ENCODE results near the gene BZW1. TPM values are rescaled to one million over a fixed set of nuclear protein-coding genes. Genes with fewer than 3 reads are reported as not detected.

The BZW1 gene
- total RNA-seq, 1 donor from 2014 or later = 302 TPM

DNA sequence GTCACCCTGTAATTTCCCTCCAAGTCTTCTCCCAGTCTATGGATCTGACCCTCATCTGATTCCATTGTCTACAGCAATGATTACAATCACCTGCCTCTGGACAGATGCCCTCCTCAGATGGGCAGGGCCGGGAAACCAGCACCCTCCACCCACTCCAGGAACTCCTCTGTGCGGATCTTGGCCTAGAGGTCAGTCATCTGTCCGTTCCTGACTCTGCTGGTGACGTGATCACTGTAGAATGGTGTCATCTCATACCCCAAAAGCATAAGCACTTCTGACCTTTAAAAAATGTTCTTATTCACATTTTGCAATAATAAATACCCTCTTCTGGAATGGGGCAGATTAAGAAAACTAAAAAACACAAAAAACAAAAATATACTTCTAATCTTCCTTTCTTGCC, 29.5 kb upstream of the BZW1 start:
- TF ChIP-seq, protein P1, sequence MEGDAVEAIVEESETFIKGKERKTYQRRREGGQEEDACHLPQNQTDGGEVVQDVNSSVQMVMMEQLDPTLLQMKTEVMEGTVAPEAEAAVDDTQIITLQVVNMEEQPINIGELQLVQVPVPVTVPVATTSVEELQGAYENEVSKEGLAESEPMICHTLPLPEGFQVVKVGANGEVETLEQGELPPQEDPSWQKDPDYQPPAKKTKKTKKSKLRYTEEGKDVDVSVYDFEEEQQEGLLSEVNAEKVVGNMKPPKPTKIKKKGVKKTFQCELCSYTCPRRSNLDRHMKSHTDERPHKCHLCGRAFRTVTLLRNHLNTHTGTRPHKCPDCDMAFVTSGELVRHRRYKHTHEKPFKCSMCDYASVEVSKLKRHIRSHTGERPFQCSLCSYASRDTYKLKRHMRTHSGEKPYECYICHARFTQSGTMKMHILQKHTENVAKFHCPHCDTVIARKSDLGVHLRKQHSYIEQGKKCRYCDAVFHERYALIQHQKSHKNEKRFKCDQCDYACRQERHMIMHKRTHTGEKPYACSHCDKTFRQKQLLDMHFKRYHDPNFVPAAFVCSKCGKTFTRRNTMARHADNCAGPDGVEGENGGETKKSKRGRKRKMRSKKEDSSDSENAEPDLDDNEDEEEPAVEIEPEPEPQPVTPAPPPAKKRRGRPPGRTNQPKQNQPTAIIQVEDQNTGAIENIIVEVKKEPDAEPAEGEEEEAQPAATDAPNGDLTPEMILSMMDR (IDR thresholded peaks at IDR 0.05; ENCODE audit: unreplicated experiment) = no peak
- Mint-ChIP-seq H3K4me1 (ENCODE audit: unreplicated experiment) (no peaks in the 10 kb centered on the region), H3K27ac (ENCODE audit: unreplicated experiment) (no peak overlapping the region), H3K27me3 (ENCODE audit: unreplicated experiment) (peaks cover 1% of the 10 kb centered on the region), H3K4me3 (ENCODE audit: unreplicated experiment) (no peak overlapping the region), H3K9me3 (ENCODE audit: unreplicated experiment) (no peaks in the 10 kb centered on the region), H3K36me3 (ENCODE audit: low read depth, unreplicated experiment) (no peaks in the 10 kb centered on the region)
- no peak for DNase-seq (ENCODE audit: low spot score)

DNA sequence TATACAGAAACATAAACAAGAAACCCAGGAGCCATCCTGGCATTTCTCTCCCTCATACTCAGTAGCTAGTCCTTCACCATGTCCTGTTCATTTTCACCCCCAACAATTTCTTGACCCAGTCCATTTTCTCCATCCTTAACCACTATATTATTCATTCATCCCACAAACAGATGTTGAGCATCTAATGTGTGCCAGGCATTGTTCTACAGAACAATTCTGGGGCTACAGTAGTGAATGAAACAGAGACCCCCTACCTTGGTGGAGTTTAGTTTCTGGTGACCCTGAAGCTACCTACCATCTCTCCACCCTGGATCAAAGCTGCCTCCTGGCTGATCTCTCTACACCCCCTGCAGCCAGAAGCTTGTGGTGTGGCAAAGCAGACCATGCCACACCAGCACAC, 27.5 kb upstream of the BZW1 start:
- TF ChIP-seq, protein P1 (IDR thresholded peaks at IDR 0.05; ENCODE audit: unreplicated experiment) = no peak

DNA sequence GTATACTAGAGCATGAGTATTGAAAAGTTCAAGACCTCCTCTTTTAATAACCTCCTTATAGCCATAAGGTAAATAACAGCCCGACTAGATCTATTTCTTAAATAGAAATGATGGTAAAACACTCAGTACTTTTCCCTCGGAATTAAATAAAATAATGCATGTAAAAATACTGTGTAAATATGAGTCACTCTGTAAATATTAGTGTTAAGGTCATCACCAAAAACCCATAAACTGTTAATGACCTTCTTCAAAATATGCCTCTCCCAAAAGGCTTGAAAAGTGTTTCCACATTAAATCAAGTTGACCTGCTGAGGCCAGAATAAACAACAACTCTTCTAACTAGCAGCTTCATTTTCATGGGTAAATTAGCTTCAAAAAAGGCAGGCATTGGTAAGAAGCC, 25.3 kb upstream of the BZW1 start:
- H3K9me3 Mint-ChIP-seq (ENCODE audit: unreplicated experiment) = no peaks in the 10 kb centered on the region
- TF ChIP-seq, protein P1 (IDR thresholded peaks at IDR 0.05; ENCODE audit: unreplicated experiment) = no peak
- H3K27ac Mint-ChIP-seq (ENCODE audit: unreplicated experiment) = no peak overlapping the region
- DNase-seq (ENCODE audit: low spot score) = no peak
- H3K4me3 Mint-ChIP-seq (ENCODE audit: unreplicated experiment) = no peak overlapping the region
- H3K4me1 Mint-ChIP-seq (ENCODE audit: unreplicated experiment) = peaks cover 5% of the 10 kb centered on the region
- no peaks in the 10 kb centered on the region for H3K36me3 Mint-ChIP-seq (ENCODE audit: low read depth, unreplicated experiment)
- H3K27me3 Mint-ChIP-seq (ENCODE audit: unreplicated experiment) = no peaks in the 10 kb centered on the region

More for the DNA sequence above, 27.5 kb upstream of the BZW1 start:
- H3K4me1 Mint-ChIP-seq (ENCODE audit: unreplicated experiment) = peaks cover 5% of the 10 kb centered on the region
- H3K4me3 Mint-ChIP-seq (ENCODE audit: unreplicated experiment) = no peak overlapping the region
- DNase-seq (ENCODE audit: low spot score) = no peak
- no peaks in the 10 kb centered on the region for H3K9me3 Mint-ChIP-seq (ENCODE audit: unreplicated experiment)
- H3K36me3 Mint-ChIP-seq (ENCODE audit: low read depth, unreplicated experiment) = no peaks in the 10 kb centered on the region
- H3K27ac Mint-ChIP-seq (ENCODE audit: unreplicated experiment) = no peak overlapping the region
- peaks cover 1% of the 10 kb centered on the region for H3K27me3 Mint-ChIP-seq (ENCODE audit: unreplicated experiment)

DNA sequence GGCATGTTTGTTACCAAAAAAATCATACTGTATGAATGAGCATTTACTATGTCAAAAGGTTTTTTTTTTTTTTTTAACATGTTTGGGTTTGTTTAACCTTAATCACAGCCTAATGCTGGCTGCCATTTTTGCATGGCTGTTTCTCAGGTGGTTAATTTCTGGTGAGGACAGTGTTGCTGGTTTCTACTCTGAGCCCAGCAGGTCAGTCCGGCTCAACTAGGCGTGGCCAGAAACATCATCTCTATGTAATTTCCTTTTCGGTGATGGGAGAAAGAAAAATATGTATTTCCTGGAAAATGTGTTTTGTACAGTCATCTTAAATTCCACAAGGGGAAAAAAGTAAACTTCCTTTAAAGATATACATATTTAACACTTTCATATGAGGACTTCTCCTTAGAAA, 24.9 kb upstream of the BZW1 start:
- Mint-ChIP-seq H3K36me3 (ENCODE audit: low read depth, unreplicated experiment) (no peaks in the 10 kb centered on the region), H3K4me1 (ENCODE audit: unreplicated experiment) (peaks cover 5% of the 10 kb centered on the region), H3K27ac (ENCODE audit: unreplicated experiment) (no peak overlapping the region), H3K9me3 (ENCODE audit: unreplicated experiment) (no peaks in the 10 kb centered on the region), H3K27me3 (ENCODE audit: unreplicated experiment) (no peaks in the 10 kb centered on the region), H3K4me3 (ENCODE audit: unreplicated experiment) (no peak overlapping the region)
- TF ChIP-seq, protein P1 (IDR thresholded peaks at IDR 0.05; ENCODE audit: unreplicated experiment) = no peak
- DNase-seq (ENCODE audit: low spot score) = no peak

DNA sequence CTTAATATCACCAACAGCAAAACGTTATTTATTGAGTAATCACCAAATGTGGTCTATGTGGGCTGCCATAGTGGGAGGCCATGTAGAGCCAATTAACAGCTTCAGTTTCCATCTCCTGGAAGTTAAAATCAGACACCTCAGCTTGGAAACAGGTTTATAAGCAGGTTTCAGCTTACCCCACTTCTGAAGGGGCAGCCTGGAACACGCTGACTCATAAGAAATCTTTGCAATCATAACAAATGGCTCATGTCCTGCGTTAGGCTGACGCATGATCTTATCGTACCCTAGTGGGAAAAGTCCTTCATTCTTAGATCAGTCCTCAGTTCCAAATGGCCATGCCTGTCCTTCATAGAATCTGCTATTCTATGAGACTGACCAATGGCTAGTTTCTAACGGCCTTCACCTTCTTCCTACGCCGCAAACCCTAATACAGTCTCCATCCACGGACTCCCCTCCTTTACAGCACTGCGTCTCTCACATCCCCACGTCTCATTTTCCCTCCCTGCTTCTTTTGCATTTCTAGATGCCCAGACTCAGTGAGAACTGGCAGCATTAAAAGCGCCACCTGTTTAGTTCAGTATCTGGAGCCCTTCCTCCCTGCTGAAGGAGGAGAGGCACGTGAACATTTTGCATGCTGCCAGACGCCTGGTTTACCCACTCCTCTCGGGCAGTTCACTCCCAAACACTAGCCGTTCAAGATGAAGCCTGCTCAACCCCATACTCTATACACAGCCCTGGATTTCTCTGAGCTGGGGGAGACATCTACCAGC, 24.2 kb upstream of the BZW1 start:
- H3K4me3 Mint-ChIP-seq (ENCODE audit: unreplicated experiment) = no peak overlapping the region
- H3K36me3 Mint-ChIP-seq (ENCODE audit: low read depth, unreplicated experiment) = no peaks in the 10 kb centered on the region
- TF ChIP-seq, protein P1 (IDR thresholded peaks at IDR 0.05; ENCODE audit: unreplicated experiment) = no peak
- H3K27me3 Mint-ChIP-seq (ENCODE audit: unreplicated experiment) = no peaks in the 10 kb centered on the region
- no peaks in the 10 kb centered on the region for H3K9me3 Mint-ChIP-seq (ENCODE audit: unreplicated experiment)
- DNase-seq (ENCODE audit: low spot score) = no peak
- H3K27ac Mint-ChIP-seq (ENCODE audit: unreplicated experiment) = no peak overlapping the region
- H3K4me1 Mint-ChIP-seq (ENCODE audit: unreplicated experiment) = peaks cover 5% of the 10 kb centered on the region
